ENCODE measurements around the gene BSPRY.

BSPRY gene

DNA sequence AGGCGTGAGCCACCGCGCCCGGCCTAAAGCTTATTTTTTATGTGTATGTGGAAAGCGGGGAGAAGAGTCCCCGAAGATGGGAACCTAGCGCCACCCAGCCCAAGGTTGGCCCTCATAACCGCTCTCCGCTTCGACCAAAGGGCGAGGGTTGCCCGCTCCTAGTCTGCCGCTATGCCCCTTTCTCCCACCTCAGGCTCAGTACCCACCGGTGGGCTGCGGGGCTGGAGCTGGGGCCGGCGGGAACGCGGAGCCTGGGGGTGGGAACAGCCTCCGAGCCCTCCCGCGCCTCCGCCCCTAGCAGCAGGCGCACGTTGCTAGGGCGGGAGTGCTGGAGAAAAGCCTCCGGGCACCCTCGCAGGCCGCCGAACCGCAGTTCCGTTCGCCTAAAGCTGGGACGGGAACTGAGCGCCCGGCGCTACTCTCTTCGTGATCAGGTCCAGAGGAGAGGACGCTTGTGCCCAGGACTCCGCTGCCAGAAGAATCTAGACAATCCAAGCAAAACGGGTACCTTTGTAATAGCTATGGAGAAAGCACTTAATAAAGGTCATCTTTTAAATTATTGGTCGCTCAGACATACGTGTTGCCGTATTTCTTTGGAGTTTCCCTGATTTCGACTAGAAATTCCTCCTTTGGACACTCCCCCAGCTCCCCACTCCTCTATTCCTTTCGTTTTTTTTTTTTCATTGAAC lies 9.2 kb upstream of the BSPRY start, which contains the start of gene WDR31 (continued):
- TF ChIP-seq, protein P1, sequence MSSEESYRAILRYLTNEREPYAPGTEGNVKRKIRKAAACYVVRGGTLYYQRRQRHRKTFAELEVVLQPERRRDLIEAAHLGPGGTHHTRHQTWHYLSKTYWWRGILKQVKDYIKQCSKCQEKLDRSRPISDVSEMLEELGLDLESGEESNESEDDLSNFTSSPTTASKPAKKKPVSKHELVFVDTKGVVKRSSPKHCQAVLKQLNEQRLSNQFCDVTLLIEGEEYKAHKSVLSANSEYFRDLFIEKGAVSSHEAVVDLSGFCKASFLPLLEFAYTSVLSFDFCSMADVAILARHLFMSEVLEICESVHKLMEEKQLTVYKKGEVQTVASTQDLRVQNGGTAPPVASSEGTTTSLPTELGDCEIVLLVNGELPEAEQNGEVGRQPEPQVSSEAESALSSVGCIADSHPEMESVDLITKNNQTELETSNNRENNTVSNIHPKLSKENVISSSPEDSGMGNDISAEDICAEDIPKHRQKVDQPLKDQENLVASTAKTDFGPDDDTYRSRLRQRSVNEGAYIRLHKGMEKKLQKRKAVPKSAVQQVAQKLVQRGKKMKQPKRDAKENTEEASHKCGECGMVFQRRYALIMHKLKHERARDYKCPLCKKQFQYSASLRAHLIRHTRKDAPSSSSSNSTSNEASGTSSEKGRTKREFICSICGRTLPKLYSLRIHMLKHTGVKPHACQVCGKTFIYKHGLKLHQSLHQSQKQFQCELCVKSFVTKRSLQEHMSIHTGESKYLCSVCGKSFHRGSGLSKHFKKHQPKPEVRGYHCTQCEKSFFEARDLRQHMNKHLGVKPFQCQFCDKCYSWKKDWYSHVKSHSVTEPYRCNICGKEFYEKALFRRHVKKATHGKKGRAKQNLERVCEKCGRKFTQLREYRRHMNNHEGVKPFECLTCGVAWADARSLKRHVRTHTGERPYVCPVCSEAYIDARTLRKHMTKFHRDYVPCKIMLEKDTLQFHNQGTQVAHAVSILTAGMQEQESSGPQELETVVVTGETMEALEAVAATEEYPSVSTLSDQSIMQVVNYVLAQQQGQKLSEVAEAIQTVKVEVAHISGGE (tag by site-specific recombination; conservative IDR thresholded peaks at IDR 0.05; ENCODE audit: low read depth), result peak; percentile 99
- TF ChIP-seq, protein P2, sequence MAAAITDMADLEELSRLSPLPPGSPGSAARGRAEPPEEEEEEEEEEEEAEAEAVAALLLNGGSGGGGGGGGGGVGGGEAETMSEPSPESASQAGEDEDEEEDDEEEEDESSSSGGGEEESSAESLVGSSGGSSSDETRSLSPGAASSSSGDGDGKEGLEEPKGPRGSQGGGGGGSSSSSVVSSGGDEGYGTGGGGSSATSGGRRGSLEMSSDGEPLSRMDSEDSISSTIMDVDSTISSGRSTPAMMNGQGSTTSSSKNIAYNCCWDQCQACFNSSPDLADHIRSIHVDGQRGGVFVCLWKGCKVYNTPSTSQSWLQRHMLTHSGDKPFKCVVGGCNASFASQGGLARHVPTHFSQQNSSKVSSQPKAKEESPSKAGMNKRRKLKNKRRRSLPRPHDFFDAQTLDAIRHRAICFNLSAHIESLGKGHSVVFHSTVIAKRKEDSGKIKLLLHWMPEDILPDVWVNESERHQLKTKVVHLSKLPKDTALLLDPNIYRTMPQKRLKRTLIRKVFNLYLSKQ (tag by site-specific recombination; IDR thresholded peaks at IDR 0.05; ENCODE audit: borderline replicate concordance), result no peak
- TF ChIP-seq PRDM10 (tag by site-specific recombination; IDR thresholded peaks at IDR 0.05) (peak; percentile 68), ZNF350 (tag by site-specific recombination; IDR thresholded peaks at IDR 0.05) (no peak), ZBTB1 (tag by site-specific recombination; IDR thresholded peaks at IDR 0.05) (0 out of 2 replicates have a peak, but pooled peaks have one; percentile 20), ZFP3 (tag by site-specific recombination; IDR thresholded peaks at IDR 0.05; ENCODE audit: low read depth) (peak; percentile 50; the same call in 1 of the 2 replicates), ZNF621 (tag by site-specific recombination; IDR thresholded peaks at IDR 0.05) (no peak), SCRT2 (tag by site-specific recombination; IDR thresholded peaks at IDR 0.05) (0 out of 2 replicates have a peak, but pooled peaks have one; percentile 13), ZNF610 (tag by site-specific recombination; IDR thresholded peaks at IDR 0.05; ENCODE audit: borderline replicate concordance) (peak; percentile 80; the same call in 1 of the 2 replicates), ZNF549 (tag by site-specific recombination; IDR thresholded peaks at IDR 0.05) (no peak), ZNF26 (tag by site-specific recombination; IDR thresholded peaks at IDR 0.05) (no peak), ZBTB48 (tag by site-specific recombination; IDR thresholded peaks at IDR 0.05) (0 out of 2 replicates have a peak, but pooled peaks have one; percentile 60)
- TF ChIP-seq, protein P3, sequence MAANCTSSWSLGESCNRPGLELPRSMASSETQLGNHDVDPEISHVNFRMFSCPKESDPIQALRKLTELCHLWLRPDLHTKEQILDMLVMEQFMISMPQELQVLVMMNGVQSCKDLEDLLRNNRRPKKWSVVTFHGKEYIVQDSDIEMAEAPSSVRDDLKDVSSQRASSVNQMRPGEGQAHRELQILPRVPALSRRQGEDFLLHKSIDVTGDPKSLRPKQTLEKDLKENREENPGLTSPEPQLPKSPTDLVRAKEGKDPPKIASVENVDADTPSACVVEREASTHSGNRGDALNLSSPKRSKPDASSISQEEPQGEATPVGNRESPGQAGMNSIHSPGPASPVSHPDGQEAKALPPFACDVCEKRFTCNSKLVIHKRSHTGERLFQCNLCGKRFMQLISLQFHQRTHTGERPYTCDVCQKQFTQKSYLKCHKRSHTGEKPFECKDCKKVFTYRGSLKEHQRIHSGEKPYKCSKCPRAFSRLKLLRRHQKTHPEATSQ (tag by site-specific recombination; IDR thresholded peaks at IDR 0.05), result peak; percentile 83; the same call in 1 of the 2 replicates
